NB4 (cell line): ENCODE measurements around the gene GZMM.

Experiments
- POLR2A ChIP-seq: IDR thresholded peaks from 2 replicates; pipeline ENCODE4 v1.6.1; 2011; ENCODE audit warnings: mild to moderate bottlenecking; ENCODE audit not compliant: insufficient read length; ENCODE audit errors: extremely low read depth
- TF ChIP-seq, protein P1 (sequence below): IDR thresholded peaks from one replicate; pipeline ENCODE4 v1.5.1; 2012; ENCODE audit warnings: low read depth, low read length

DNA sequence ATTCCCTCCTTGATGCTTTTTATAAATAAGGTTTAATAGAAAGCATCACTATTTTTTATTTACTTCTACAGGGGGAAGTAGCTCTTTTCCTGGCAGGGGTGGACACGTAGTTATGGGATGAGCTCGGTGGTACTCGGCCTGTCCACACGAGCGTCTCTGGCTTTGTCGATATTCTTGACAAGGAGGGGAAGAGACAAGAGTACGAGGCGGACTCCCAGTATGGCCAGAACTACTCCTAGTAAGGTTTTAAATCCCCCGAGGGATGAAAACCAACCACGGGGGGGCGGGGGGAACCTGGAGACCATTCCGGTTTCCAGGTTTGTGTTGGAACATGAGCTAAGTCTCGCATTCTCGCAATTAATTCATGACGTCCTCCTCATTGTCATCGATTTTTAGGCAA lies 23.0 kb downstream of the GZMM start:
- TF ChIP-seq, protein P1, sequence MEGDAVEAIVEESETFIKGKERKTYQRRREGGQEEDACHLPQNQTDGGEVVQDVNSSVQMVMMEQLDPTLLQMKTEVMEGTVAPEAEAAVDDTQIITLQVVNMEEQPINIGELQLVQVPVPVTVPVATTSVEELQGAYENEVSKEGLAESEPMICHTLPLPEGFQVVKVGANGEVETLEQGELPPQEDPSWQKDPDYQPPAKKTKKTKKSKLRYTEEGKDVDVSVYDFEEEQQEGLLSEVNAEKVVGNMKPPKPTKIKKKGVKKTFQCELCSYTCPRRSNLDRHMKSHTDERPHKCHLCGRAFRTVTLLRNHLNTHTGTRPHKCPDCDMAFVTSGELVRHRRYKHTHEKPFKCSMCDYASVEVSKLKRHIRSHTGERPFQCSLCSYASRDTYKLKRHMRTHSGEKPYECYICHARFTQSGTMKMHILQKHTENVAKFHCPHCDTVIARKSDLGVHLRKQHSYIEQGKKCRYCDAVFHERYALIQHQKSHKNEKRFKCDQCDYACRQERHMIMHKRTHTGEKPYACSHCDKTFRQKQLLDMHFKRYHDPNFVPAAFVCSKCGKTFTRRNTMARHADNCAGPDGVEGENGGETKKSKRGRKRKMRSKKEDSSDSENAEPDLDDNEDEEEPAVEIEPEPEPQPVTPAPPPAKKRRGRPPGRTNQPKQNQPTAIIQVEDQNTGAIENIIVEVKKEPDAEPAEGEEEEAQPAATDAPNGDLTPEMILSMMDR: no peak
- no peak for TF ChIP-seq POLR2A
